ENCODE results near the gene WDR38. TPM values are rescaled to one million over a fixed set of nuclear protein-coding genes. Genes with fewer than 3 reads are reported as not detected.

The WDR38 gene
- total RNA-seq, 1 experiment from 2014 or later, result not detected

DNA sequence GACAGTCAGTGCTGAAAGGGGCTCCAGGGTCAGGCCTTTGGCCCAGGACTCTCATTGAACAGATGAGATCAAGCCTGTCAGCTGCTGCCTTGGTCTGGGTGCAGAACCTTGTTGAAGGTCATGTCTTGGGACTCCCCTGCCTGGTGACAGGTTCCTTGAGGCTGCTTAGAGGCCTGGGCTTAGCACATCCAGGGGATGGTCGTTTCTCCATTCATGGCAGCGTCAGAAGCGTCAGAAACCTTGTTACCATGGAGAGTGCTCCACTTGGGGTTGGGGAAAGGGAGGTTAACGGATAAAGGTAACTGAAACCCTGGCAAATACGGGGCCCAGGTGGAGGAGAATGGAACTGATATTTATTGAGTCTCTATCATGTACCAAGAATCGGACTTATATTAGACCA is 17.5 kb downstream of the WDR38 start:
- Histone ChIP-seq H3K27me3 (ENCODE audit: control insufficient read depth, insufficient read depth, low read length) (no peaks in the 10 kb centered on the region), H3K27ac (ENCODE audit: low read length) (peak overlapping the region; percentile 90), H3K9me3 (ENCODE audit: control insufficient read depth, insufficient read depth, low read depth, low read length) (no peaks in the 10 kb centered on the region), H3K36me3 (ENCODE audit: control insufficient read depth, insufficient read depth, low read length) (peaks cover 13% of the 10 kb centered on the region), H3K4me3 (ENCODE audit: low read depth in 2 of 2, low read length in 2 of 2) (peak overlapping the region; percentile 89 to 90), H3K4me1 (ENCODE audit: control insufficient read depth, insufficient read depth, low read length) (peaks cover 26% of the 10 kb centered on the region)
- intact Hi-C loops (cut with micrococcal nuclease; ENCODE audit: unreplicated experiment), result no loop called here
- DNase-seq (ENCODE audit: low read depth, low spot score), result no peak
- ChIA-PET POLR2A (no interaction called here), CTCF (no interaction called here)
- no TSS peak for BruUV-seq (replicated peaks)
- TF ChIP-seq, protein P1, sequence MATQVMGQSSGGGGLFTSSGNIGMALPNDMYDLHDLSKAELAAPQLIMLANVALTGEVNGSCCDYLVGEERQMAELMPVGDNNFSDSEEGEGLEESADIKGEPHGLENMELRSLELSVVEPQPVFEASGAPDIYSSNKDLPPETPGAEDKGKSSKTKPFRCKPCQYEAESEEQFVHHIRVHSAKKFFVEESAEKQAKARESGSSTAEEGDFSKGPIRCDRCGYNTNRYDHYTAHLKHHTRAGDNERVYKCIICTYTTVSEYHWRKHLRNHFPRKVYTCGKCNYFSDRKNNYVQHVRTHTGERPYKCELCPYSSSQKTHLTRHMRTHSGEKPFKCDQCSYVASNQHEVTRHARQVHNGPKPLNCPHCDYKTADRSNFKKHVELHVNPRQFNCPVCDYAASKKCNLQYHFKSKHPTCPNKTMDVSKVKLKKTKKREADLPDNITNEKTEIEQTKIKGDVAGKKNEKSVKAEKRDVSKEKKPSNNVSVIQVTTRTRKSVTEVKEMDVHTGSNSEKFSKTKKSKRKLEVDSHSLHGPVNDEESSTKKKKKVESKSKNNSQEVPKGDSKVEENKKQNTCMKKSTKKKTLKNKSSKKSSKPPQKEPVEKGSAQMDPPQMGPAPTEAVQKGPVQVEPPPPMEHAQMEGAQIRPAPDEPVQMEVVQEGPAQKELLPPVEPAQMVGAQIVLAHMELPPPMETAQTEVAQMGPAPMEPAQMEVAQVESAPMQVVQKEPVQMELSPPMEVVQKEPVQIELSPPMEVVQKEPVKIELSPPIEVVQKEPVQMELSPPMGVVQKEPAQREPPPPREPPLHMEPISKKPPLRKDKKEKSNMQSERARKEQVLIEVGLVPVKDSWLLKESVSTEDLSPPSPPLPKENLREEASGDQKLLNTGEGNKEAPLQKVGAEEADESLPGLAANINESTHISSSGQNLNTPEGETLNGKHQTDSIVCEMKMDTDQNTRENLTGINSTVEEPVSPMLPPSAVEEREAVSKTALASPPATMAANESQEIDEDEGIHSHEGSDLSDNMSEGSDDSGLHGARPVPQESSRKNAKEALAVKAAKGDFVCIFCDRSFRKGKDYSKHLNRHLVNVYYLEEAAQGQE (IDR thresholded peaks at IDR 0.05; ENCODE audit: insufficient read depth in 1 of 2, low read depth in 2 of 2, low read length in 1 of 2), result no peak
- TF ChIP-seq TCF7L2 (IDR thresholded peaks at IDR 0.05; ENCODE audit: low read depth, low read length), result no peak
- ATAC-seq, result no peak
- in situ Hi-C loops (cut with HindIII; ENCODE audit: low pct_unique_long_range_greater_than_20kb, low sequenced_read_pairs), result no loop called here

DNA sequence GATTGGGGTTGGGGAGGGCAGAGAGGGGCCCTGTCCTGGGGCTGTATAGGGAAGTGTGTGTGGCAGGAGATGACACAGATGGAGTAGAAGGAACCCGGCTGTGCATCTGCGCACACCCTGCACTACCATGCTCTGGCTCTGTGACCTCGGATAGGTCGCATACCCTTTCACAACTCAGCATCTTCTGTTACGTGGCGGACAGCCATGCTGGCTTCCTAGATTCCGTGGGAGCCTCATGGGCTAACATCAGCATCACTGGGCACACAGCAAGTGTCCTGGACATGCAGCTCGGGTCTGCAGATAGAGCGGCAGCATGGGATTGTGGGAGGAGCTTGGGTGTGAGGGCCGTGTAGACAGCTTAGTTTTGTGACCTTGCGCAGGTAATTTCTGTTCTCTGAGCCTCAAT is 17.9 kb downstream of the WDR38 start:
- peak overlapping the region; percentile 90 for H3K27ac ChIP-seq (ENCODE audit: low read length)
- intact Hi-C loops (cut with micrococcal nuclease; ENCODE audit: unreplicated experiment) (no loop called here), in situ Hi-C loops (cut with HindIII; ENCODE audit: low pct_unique_long_range_greater_than_20kb, low sequenced_read_pairs) (no loop called here)
- peak overlapping the region; percentile 89 to 90 for H3K4me3 ChIP-seq (ENCODE audit: low read depth in 2 of 2, low read length in 2 of 2)
- ChIA-PET POLR2A (no interaction called here), CTCF (no interaction called here)
- H3K27me3 ChIP-seq (ENCODE audit: control insufficient read depth, insufficient read depth, low read length), result no peaks in the 10 kb centered on the region
- H3K4me1 ChIP-seq (ENCODE audit: control insufficient read depth, insufficient read depth, low read length), result peaks cover 26% of the 10 kb centered on the region
- TF ChIP-seq TCF7L2 (IDR thresholded peaks at IDR 0.05; ENCODE audit: low read depth, low read length) (no peak), POLR2AphosphoS5 (IDR thresholded peaks at IDR 0.05; ENCODE audit: low read depth, low read length) (no peak), SIN3A (IDR thresholded peaks at IDR 0.05; ENCODE audit: borderline replicate concordance, insufficient read depth, low read depth, low read length) (no peak)
- TF ChIP-seq, protein P2, sequence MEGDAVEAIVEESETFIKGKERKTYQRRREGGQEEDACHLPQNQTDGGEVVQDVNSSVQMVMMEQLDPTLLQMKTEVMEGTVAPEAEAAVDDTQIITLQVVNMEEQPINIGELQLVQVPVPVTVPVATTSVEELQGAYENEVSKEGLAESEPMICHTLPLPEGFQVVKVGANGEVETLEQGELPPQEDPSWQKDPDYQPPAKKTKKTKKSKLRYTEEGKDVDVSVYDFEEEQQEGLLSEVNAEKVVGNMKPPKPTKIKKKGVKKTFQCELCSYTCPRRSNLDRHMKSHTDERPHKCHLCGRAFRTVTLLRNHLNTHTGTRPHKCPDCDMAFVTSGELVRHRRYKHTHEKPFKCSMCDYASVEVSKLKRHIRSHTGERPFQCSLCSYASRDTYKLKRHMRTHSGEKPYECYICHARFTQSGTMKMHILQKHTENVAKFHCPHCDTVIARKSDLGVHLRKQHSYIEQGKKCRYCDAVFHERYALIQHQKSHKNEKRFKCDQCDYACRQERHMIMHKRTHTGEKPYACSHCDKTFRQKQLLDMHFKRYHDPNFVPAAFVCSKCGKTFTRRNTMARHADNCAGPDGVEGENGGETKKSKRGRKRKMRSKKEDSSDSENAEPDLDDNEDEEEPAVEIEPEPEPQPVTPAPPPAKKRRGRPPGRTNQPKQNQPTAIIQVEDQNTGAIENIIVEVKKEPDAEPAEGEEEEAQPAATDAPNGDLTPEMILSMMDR (IDR thresholded peaks at IDR 0.05), result no peak
- TF ChIP-seq, protein P1 (IDR thresholded peaks at IDR 0.05; ENCODE audit: insufficient read depth in 1 of 2, low read depth in 2 of 2, low read length in 1 of 2), result no peak
- ATAC-seq (no peak), DNase-seq (ENCODE audit: low read depth, low spot score) (no peak)
- no peaks in the 10 kb centered on the region for H3K9me3 ChIP-seq (ENCODE audit: control insufficient read depth, insufficient read depth, low read depth, low read length)
- H3K36me3 ChIP-seq (ENCODE audit: control insufficient read depth, insufficient read depth, low read length), result peaks cover 13% of the 10 kb centered on the region
- BruUV-seq (replicated peaks), result no TSS peak

Measured in Panc1 (cell line).